NCI-H146 treated with DMSO at 0.1 percent for 48 hours (cell line): ENCODE measurements around the gene GBGT1.
"Not testable (repeated sequence)": the region's sequence is repeated elsewhere in the genome, so short reads cannot be mapped to it uniquely, and the experiment has no call there.

Experiments
- DNase-seq: peaks from one replicate; lab custom pipeline; 2025; ENCODE audit not compliant: unreplicated experiment; lab: John Stamatoyannopoulos, UW

Gene GBGT1

DNA sequence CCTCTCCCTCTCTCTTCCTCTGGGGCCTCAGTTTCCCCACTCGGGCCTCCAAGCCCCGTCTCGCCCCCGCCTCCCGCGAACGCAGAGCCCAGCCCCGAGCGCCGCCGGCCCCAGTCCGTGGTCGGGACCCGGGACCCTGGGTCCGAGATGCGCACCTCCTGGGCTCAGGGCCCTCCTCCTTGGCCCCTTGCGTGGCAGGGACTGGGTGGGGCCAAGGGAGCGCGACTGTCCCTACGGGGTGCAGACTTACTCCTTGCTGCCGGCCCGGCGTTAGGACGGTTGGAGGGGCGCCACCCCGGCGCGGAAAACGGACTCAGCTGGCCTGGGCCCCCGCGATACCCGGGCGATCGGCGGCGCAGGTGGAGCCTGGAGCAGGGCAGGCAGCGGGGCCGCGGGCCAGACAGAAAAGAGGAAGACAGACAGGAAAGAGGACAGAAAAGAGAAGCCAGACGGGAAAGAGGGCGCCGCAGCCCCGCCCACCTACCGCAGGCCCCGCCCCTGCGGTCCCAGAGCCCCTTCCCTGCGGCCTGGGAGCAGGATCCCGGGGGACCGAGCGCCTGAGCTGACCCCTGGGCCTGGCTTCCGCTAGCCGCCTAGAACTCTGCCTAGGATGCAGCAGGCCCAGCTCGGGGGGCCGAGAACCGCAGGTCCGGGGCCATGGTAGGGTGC is at the start of gene GBGT1:
Gene GBGT1, minus strand, starts transcription at position 411 of the 669 bp plus-strand sequence. CDS start 1,502 bp downstream, outside the sequence.
- DNase-seq: no peak

DNA sequence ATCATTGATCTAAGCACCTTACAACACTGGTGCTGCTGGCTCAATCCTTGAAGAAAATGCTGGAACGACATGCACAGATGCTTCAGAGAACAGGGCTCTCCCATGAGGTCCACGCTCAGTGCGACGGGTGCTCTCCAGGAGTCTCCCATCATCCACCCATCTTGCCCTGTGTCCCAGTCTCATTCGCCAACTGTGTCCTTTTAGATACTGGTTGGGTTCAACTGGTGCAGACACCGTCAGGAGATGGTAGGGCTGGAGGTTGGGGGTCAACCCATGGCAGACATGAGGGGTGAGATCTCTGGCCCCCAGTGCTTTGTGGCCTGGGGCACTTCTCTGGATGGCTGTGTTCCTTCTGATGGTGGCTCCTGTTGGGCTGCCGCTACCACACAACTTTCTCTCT is 46.9 kb upstream of the GBGT1 start:
- no peak for DNase-seq

DNA sequence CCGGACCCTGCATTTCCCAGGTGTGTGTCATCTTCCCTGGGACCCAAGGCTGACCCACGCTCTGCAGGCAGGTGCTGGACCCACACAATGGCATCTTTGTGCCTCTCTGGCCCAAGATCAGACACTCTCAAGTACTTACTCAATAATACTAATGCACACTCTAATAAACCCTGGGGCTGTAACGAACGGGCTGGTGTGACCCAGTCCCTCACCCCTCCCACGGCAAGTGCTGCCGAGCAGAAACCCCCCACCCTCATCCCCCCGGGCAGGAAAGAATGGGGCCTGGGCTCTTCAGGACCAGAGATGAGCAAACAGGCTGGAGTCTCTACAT is 46.5 kb upstream of the GBGT1 start:
- no peak for DNase-seq

DNA sequence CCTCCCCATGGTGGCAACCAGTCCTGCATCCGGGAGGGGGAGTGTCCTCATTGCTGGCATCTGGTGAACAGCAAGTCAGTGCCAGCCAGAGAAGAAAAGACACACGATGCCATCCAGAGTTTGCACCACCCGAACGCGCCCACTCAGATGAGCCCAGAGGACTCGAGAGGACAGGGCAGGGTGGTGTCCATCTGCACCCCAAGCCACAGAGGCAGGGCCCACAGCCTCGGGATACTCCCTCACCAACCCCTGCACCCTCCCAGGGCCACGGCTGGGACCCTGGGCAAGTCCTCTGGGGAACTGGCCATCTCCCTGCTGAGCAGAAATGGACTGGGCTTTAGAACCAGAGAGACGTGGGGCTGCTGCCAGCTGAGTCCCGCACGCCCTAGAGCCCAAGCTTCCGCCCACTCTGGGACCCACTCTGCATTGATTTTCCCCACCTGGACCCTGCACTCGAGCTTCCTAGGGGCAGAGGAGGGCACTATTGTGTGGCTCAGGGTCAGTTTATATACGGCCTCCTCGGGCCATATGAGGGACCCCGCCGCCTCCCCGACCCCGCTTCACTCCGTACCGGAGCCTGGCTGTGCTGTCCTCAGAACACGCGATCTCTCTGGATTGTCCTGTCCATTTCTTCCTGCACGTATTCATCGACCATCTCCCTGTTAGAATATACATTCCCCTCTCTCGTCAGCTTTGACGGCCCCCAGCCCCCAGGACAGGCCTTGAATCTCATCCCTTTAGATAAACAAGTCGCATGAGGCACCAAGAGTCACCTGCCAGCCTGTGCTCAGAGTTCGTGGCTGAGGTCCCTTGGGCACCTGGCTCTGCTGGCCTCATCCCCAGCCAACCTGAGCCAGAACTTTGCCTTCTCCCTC is 45.9 kb upstream of the GBGT1 start:
- not testable (repeated sequence) for DNase-seq

DNA sequence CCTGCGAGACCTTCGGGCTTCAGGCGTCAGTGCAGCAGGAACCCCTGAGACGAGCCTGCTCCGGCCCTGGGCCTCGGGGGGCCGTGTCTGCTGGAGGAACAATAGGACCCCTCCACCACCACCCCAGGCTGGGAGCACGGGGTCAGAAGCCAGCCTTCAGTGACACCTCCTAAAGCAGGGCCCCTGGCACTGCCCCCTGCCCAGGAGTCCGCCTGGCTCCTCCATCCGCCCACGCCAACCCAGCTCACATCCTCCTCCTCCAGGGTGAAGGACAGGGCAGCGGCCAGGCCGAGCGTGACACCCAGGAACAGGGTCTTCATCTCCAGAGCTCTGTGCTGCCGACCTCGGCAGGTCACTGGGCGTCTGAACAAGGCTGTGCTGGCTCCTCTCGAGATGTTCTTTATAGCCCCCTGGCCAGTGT is 45.2 kb upstream of the GBGT1 start, which contains the start of gene OBP2B:
Gene OBP2B, minus strand, starts transcription at position 371 of the 421 bp plus-strand sequence. Its CDS starts 51 bp downstream, at position 320.
- not testable (repeated sequence) for DNase-seq

DNA sequence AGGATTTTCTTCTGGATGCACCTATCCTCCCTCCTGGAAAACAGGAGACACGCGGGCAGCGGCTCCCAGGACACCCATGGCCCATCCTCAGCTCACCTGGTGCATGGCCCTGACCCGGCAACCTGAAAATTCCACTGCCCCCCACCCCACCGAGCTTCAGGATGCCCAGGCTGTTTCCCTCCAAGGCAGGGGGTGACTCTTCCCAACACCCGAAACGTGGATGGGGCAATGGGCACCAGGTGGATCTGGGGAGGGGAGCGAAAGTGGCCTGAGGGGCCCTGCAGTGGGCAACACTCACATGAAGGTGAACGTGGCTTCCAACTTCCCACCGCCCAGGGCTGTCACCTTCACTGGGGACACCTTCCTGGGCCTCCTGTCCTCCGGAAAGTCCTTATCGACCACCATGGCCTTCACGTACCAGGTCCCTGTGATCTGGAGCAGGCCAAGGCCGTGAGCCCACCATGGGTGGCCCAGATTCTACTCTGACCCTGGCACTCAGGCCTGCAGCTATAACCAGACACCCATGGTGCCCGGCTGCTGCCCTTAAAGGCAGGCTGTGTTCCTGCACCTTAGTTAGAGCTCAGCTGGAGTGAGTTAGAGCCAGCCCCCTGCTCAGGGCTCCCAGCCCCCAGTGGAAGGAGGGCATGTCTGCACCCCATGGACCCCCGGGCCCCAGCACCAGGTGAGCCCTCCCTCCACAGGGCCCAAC is 44.6 kb upstream of the GBGT1 start:
- DNase-seq: not testable (repeated sequence)

DNA sequence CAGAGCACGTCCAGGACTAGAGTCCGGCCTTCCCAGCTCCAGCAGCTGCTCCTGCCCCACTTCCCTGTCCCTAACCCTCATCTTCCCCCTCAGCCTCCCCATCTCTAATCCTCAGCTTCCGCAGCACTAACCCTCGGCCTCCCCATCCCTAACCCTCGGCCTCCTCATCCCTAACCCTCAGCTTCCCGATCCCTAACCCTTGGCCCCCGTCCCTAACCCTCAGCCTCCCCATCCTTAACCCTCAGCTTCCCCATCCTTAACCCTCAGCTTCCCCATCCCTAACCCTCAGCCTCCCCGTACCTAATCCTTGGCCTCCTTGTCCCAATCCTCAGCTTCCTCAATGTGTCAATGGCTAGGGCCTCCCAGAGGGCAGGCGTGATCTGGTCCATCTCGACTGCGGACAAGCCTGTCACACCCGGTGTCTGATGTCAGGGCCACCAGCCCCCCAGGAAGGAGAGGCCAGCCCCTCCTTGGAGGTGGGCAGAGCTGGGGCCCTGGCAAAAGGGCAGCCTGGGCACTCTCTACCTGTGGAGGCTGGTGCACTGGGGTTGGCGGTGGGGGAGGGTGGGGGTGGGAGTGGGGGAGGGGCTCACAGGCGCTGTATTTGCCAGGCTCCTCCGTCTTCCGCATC is 43.9 kb upstream of the GBGT1 start:
- DNase-seq: no peak

DNA sequence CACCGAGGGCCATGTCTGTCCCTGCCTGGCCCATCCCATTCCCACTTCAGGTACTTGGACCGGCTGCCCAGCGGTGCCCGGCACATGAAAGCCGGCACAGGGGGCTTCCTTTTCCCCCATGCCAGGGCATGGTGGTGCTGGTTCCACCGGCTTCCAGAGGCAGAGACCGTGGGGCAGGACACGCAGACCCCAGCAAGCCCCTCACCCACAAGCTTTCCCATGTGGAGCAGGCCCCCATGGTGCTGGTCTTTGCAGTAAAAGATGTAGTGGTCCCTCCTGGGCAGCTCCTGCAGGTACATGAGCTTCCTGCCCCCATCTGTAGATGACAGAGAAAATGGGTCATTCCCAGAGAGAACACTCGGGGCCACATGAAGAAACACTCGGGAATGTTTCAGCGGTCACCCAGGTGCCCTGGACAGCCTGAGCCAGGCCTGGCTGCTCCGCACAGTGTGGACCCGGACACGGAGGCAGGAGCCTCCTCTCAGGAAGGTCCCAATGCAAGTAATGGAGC is 43.4 kb upstream of the GBGT1 start:
- no peak for DNase-seq

DNA sequence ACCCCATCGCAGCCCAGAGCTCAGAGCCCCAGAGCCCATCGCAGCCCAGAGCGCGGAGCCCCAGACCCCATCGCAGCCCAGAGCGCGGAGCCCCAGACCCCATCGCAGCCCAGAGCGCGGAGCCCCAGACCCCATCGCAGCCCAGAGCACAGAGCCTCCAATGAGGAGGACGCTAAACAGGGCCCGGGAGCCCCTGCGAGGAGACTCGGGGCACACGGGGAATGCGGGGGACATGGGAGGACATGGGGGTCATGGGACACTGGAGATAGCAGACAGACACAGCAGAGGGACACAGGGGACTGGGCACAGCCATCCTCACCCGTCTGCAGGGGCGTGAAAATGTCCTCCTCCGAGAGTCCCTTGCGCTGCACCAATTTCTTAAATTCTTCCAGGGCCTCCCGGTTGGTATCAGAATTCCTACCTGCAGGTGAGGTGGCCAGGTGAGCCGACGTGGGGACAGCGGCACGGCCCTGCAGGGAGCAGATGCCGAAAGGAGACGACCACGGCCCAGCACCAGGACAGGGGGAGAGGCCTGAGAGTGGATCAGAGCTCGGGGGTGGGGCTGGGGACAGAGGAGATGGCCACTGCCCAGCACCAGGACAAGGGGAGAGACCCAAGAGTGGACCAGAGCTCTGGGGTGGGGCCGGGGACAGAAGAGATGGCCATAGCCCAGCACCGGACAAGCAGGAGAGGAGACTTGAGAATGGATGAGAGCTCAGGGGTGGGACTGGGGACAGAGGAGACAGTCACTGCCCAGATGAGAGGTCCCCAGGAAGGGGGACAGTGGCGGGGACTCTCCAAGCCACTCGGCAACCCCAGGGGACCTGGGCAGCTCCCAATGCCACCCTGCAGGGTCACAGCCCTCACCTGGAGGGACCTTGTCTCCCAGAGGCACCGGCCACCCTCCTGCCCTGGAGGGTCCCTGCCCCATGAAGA is 42.5 kb upstream of the GBGT1 start:
- DNase-seq: no peak

DNA sequence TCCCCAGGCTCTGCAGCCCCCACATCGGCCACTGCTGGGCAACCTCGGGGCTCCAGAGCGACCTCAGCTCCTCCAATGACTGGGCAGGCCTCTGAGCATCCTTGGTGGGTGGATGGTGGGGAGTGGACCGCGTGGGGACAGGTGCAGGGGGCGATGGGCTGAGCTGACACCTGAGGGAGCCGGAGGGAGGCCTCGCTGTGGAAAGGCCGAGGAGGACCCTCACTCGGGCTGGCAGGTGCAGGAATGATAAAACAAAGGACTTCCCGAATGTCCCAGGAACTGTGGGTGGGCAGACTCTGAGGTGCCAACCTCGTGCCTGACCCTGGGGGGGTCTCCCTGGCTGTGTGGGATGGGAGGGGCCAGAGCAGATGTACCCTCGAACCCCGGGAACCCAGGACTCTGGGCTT is 41.8 kb upstream of the GBGT1 start:
- not testable (repeated sequence) for DNase-seq

DNA sequence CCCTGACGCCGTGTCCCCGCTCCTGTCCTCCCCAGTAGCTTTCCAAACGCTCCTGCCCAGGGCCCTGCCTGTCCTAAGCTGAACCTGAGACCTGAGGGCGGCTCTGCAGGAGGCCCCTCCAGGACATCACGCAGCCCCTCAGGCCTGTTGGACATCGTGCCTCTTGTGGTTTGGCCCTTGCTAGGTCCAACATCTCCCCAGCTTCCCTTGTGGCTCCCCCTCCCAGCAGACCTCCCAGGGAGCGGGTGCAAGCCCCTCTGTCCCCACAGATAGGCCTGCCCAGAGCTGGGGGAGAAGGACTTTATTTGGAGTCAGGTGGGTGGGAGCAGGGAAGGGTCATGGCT is 41.3 kb upstream of the GBGT1 start:
- no peak for DNase-seq

DNA sequence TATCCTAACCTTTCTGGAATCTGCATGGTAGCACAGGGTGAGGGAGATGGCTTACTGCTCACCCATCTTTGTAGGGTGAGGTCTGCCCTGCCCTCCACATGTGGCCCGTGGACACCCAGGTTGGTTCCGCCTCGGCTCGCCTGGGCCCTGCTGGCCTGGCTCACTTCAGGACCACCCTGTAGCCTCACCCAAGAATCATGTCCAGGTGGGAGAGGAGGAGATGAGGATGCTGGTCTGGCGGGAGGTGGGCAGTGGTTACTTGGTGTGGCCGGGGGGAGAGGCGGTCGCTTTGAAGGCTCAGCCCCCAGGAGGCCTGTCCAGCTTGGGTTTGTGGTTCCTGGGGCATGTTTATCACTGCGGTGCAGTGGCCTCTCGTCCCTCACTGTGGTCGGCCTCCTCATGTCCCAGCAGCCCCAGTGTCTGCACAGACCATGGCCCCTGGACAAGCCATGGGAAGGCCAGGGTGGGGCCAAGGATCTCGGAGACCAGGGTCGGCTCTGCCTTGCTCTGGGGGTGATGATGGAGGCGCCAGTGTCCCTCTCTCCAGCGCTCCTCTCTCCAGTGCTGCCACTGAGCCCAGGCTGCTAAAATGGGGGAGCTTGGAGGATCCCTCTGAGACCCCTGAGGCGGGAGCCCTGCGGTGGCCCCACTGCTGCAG is 40.8 kb upstream of the GBGT1 start:
- no peak for DNase-seq

DNA sequence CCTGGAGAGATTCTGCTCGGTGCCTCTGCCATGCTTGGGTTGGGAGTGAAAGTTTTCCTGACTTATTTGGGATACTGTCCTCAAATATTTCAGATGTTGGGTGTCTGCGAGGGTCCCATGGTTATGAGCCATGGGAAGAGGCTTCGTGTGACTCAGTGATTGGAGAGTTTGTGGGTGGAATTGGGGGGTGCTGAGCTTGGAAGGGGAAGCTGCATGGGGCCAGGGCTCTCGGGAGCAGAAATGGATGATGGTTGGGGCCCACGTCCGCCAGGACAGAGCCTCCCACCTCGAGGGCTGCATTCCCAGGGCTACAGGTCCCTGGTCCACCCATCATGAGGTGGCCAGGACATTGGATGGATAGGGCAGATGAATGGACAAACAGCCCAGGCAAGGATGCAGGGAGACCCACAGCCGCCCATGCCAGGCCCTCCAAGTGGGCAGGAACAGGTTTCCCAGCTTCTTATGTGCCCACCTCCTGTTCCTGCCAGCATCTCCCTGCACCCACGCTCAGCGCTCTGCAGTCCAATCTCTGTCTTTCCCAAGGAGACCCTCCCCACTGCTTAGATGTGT is 39.9 kb upstream of the GBGT1 start:
- DNase-seq: no peak

DNA sequence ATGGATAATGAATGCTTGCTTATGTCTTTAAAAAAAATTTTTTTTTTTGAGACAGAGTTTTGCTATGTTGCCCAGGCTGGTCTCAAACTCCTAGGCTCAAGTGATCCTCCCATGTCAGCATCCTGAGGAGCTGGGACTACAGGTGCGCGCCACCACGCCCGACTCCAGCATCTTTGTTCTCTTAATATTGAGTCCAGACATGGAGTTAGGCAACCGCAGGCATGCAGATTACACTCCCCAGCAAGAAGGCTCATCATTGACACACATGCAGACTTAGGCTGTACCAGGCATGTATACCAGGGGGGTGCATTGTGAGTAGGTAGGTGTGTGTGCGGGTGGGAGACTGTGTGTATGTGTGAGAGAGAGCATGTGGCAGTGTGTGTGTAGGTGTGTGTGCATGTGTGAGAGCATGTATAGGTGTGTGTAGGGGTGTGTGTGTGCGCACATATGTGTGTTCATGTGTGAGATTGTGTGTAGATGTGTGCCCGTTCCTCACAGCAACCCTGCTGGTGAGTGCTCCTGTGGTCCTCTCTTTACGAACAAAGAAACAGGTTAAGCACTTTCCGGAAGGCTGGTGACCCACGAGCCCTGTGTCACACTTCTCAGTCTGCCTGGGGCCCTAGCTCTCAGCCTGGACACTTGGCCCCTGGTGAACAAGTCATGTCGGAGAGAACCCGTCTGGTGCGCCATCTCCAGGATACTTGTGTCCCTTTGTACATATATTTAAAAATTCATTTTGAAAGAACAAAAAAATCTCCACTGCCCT is 39.2 kb upstream of the GBGT1 start:
- DNase-seq: no peak

DNA sequence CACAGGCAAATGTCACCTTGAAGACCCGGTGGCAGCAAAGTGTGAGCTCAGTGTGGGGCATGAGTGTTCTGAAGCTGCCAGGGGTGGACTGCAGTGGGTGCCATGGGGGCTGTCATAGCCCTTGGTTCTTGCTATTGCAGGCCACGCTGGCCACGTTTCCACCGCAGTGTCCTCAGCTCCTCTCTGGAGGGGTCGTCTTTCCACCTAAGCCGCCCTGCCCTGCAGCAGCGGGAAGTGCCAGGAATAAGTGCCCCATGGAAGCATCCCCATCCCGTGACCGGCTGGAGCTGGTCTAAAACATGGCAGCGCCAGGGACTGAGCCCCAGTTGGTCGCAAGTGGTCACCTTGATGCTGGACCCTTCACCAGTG is 38.4 kb upstream of the GBGT1 start:
- no peak for DNase-seq

DNA sequence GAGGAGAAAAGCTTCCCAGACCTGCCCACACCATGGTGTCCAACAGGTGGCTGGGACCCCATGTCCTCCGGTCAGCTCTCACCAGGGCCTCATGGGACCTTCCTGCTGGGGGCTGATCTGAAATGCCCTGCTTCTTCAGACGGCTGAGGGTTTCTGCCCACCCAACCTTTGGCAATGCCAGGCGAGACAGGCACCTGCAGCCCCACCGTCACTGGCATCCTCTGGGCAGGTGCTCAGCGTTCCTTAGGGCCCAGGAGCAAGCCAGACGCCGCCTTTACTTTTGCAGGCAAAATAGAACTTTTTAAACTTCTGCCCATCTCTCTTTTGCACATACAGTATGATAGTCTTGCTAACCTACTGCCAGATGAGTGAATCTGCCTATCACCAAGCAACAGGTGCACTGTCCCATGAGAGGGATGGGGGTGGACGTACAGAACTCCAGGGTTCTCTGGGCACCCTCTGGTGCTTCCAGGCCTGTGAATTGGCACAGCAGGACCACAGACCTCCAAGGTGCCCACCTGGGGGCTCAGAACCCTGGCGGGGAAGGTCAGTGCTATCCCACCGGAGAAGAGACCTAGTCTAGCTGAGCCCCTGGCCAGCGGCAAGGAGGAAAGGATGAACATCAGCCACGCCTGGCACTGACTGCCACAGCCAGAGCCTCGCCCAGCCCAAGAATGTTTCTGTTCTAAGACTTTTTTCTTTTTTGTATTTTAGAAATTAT is 37.9 kb upstream of the GBGT1 start:
- no peak for DNase-seq

DNA sequence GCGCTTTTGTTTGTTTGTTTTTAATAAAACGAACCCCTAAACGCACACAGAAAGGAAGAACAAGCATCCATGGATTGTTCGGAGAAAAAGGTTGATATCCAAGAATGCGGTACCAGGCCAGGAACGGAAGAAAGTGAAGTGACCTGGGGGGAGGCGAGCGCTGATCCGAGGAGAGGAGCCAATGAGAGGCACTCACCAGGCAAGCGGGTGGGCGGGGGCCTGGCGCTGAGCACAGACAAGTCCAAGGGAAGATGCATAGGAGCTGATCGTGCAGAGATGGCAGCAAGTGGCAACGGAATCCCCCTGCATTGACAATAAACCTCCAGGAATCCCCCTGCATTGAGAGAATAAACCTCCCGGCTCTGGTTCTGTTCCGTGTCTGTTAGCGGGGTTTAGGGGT is 36.9 kb upstream of the GBGT1 start:
- DNase-seq: no peak
